IPS DF 4.7 (cell line): ENCODE data around the gene VWA8.
"Not testable (repeated sequence)": the region's sequence is repeated elsewhere in the genome, so short reads cannot be mapped to it uniquely, and the experiment has no call there.

Source experiments
- DNase-seq: peaks from one replicate; pipeline ENCODE4 v3.0.0-alpha.2; 2013; ENCODE audit warnings: low spot score; ENCODE audit errors: extremely low read depth

The VWA8 gene

GRCh38 chr13:41966671-41967070 lies 5.8 kb upstream of the VWA8 start:
- no peak for DNase-seq

GRCh38 chr13:41962994-41963393 lies 2.1 kb upstream of the VWA8 start:
- no peak for DNase-seq

- DNase-seq, result no peak
Measured at GRCh38 chr13:41961466-41961760, 504 bp upstream of the VWA8 start.

- DNase-seq, result no peak
Measured at GRCh38 chr13:41960211-41960636, 685 bp downstream of the VWA8 start.

GRCh38 chr13:41956272-41956671 lies 4.6 kb downstream of the VWA8 start:
- DNase-seq, result no peak

GRCh38 chr13:41955605-41956004 lies 5.3 kb downstream of the VWA8 start:
- DNase-seq, result no peak

GRCh38 chr13:41954226-41954625 lies 6.7 kb downstream of the VWA8 start:
- DNase-seq, result no peak

GRCh38 chr13:41952749-41953148 lies 8.2 kb downstream of the VWA8 start:
- DNase-seq, result no peak

GRCh38 chr13:41949104-41949503 lies 11.8 kb downstream of the VWA8 start:
- DNase-seq, result not testable (repeated sequence)

- DNase-seq, result no peak
Measured at GRCh38 chr13:41945926-41946325, 15.0 kb downstream of the VWA8 start.

GRCh38 chr13:41944635-41945397 lies 16.1 kb downstream of the VWA8 start:
- no peak for DNase-seq

- DNase-seq, result no peak
Measured at GRCh38 chr13:41944229-41944628, 16.7 kb downstream of the VWA8 start.

- peak; percentile 30 for DNase-seq
Measured at GRCh38 chr13:41942462-41943094, 18.3 kb downstream of the VWA8 start.

GRCh38 chr13:41941174-41941573 lies 19.7 kb downstream of the VWA8 start:
- no peak for DNase-seq

- no peak for DNase-seq
Measured at GRCh38 chr13:41939398-41939797, 21.5 kb downstream of the VWA8 start.

GRCh38 chr13:41938918-41939317 lies 22.0 kb downstream of the VWA8 start:
- no peak for DNase-seq

GRCh38 chr13:41937388-41937787 lies 23.5 kb downstream of the VWA8 start:
- DNase-seq, result no peak

GRCh38 chr13:41935501-41935900 lies 25.4 kb downstream of the VWA8 start:
- no peak for DNase-seq

- DNase-seq, result no peak
Measured at GRCh38 chr13:41934994-41935393, 25.9 kb downstream of the VWA8 start.

- no peak for DNase-seq
Measured at GRCh38 chr13:41934120-41934519, 26.8 kb downstream of the VWA8 start.

GRCh38 chr13:41931337-41931736 lies 29.6 kb downstream of the VWA8 start:
- DNase-seq, result no peak

- DNase-seq, result no peak
Measured at GRCh38 chr13:41930154-41930553, 30.8 kb downstream of the VWA8 start.

- no peak for DNase-seq
Measured at GRCh38 chr13:41928323-41928722, 32.6 kb downstream of the VWA8 start.
